HCT116 (cell line): ENCODE measurements around the gene MAP2K1.
"Not testable (repeated sequence)": the region's sequence is repeated elsewhere in the genome, so short reads cannot be mapped to it uniquely, and the experiment has no call there.

Experiments
- EGR1 ChIP-seq: IDR thresholded peaks from 2 replicates; pipeline ENCODE4 v1.6.1; 2012; ENCODE audit warnings: low read depth
- RAD21 ChIP-seq: IDR thresholded peaks from 2 replicates; pipeline ENCODE4 v1.6.1; 2012; ENCODE audit warnings: low read depth, mild to moderate bottlenecking

DNA sequence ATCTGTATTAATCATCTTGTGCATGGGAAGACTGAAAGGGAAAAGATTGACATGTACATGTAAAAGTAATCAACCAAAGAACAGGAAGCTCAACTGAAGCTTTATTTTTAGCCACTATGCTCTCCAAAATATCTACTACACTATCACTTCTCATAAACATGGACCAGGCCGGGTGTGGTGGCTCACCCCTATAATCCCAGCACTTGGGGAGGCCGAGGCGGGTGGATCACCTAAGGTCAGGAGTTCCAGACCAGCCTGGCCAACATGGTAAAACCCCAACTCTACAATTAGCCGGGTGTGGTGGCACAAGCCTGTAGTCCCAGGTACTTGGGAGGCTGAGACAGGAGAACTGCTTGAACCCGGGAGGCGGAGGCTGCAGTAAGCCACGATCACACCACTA, 113.6 kb downstream of the MAP2K1 start:
- TF ChIP-seq EGR1, RAD21: not testable (repeated sequence)
